Cardiac muscle cell (in vitro differentiated cells and primary cell): Measurements from ENCODE around the gene LCE6A. TPM values are rescaled to one million over a fixed set of nuclear protein-coding genes. Genes with fewer than 3 reads are reported as not detected.

Experiments used
- DNase-seq, 2 donors: peaks; one replicate each; pipeline versions ENCODE4 v3.0.0 to v3.0.0-alpha.2; 2010 to 2017; ENCODE audit warnings: low read depth in 1 of 2, low spot score in 1 of 2
- H3K27ac ChIP-seq: fragments of 200-600 bp; sonication (generic); 2 replicates; pipeline ENCODE4 v1.5.1; 2016
- H3K27me3 ChIP-seq: fragments of 200-600 bp; sonication (generic); 2 replicates; pipeline ENCODE4 v1.6.0; 2016; ENCODE audit warnings: control low read depth
- H3K36me3 ChIP-seq: fragments of 200-600 bp; sonication (generic); 2 replicates; pipeline ENCODE4 v1.5.1; 2016; ENCODE audit warnings: control low read depth
- H3K4me1 ChIP-seq: fragments of 200-600 bp; sonication (generic); 2 replicates; pipeline ENCODE4 v1.8.1; 2017; ENCODE audit warnings: low read depth, mild to moderate bottlenecking, mixed run types
- H3K4me3 ChIP-seq: fragments of 200-600 bp; sonication (generic); 2 replicates; pipeline ENCODE4 v1.5.1; 2016; ENCODE audit warnings: mild to moderate bottlenecking
- H3K9me3 ChIP-seq: fragments of 200-600 bp; sonication (generic); 2 replicates; pipeline ENCODE4 v1.5.1; 2017; ENCODE audit warnings: low read depth, mild to moderate bottlenecking, control low read depth
- CTCF ChIP-seq: IDR thresholded peaks from 2 replicates; pipeline ENCODE4 v1.5.1; 2012; ENCODE audit warnings: low read depth, mild to moderate bottlenecking, low read length
- polyA plus RNA-seq: library from polyadenylated mRNA; unstranded; fragments of >200 nt; fragmentation: Nextera tagmentation; extraction: Ambion mirVana; gene quantifications from 2 replicates; pipeline ENCODE4 v1.2.1, GENCODE V29; 2016
- total RNA-seq: library from RNA; depleted of rRNA; stranded (reverse); fragments of >200 nt; gene quantifications from 2 replicates; pipeline ENCODE4 v1.2.3, GENCODE V29; 2016

The LCE6A gene
- total and polyA plus RNA-seq, 2 experiments from 2014 or later, result not detected

DNA sequence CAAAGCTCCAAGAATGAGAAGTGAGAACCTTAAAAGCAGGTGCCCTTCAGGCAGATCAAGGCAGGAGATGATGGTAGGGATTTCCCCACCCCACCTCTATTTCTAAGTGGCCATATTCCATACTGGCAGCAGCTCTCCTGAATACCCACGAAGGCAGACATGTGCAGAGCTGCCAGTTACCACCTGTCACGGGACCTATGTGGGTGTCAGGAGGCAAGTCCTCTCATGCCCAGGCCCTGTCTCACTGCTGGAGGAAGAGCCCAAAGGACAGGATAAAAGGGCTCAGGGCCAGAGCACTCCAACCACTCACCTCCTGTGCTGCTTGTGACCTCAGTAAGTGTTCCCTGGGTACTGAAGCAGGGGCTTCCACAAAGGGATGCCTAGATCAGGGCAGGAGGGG, 31.6 kb upstream of the LCE6A start:
- H3K27ac ChIP-seq, result no peak overlapping the region

GRCh38 chr1:152811671-152812070, 31.0 kb upstream of the LCE6A start, which contains the start of gene LCE1B:
TSS of gene LCE1B (plus strand) at chr1:152811971. CDS start at chr1:152812447, 476 bp downstream.
- DNase-seq, result no peak
- no peaks in the 10 kb centered on the region for H3K4me1 ChIP-seq
- H3K4me3 ChIP-seq, result no peak within 1 kb of the TSS
- TF ChIP-seq CTCF, result no peak
- H3K9me3 ChIP-seq, result no peaks in the 10 kb centered on the region
- no peaks in the 10 kb centered on the region for H3K27me3 ChIP-seq
- H3K27ac ChIP-seq, result no peak within 1 kb of the TSS
- no peaks in the 10 kb centered on the region for H3K36me3 ChIP-seq

More for the DNA sequence above, 31.6 kb upstream of the LCE6A start:
- no peak for DNase-seq
- H3K27me3 ChIP-seq, result no peaks in the 10 kb centered on the region
- TF ChIP-seq CTCF, result no peak
- no peaks in the 10 kb centered on the region for H3K36me3 ChIP-seq
- H3K9me3 ChIP-seq, result no peaks in the 10 kb centered on the region
- no peaks in the 10 kb centered on the region for H3K4me1 ChIP-seq
- H3K4me3 ChIP-seq, result no peak overlapping the region

DNA sequence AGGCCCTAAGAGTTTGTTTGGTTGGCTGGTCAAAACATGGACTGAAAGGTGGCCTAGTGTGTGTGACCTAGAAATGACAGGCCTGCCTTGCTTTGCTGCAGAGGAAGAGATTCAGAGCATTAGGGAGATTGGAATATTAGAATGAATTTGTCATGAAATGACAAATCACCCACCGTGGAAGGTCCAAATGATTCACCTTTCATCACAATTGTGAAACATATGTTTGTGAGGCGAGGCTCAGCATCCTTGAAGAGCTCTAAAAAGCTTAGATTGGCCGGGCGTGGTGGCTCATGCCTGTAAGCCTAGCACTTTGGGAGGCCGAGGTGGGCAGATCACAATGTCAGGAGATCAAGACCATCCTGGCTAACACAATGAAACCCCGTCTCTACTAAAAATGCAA, 25.3 kb upstream of the LCE6A start:
- no peak overlapping the region for H3K4me3 ChIP-seq
- H3K9me3 ChIP-seq, result peaks cover 7% of the 10 kb centered on the region
- no peak for DNase-seq
- no peak overlapping the region for H3K27ac ChIP-seq
- no peaks in the 10 kb centered on the region for H3K36me3 ChIP-seq
- H3K4me1 ChIP-seq, result no peaks in the 10 kb centered on the region
- no peak for TF ChIP-seq CTCF
- H3K27me3 ChIP-seq, result no peaks in the 10 kb centered on the region

DNA sequence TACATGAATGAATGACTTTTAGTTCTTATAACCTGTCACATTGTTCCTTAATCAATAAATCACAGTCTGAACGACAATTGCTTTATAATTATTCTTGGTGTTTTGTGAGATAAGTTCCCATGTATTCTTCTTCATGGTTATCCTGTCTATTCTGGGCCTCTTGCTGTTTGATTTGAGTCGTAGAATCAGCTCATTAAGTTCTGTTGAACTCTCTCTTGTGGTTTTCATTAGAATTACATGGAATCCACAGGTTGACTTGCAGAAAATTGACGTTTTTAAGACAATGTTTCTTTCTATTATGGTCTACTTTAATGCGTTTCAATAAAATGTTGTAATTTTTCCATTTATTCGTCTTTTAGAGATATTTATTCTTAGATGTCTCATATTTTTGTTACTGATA, 19.4 kb upstream of the LCE6A start:
- Histone ChIP-seq H3K36me3 (no peaks in the 10 kb centered on the region), H3K27ac (no peak overlapping the region), H3K4me3 (no peak overlapping the region), H3K27me3 (no peaks in the 10 kb centered on the region), H3K4me1 (no peaks in the 10 kb centered on the region), H3K9me3 (peaks cover 2% of the 10 kb centered on the region)
- no peak for TF ChIP-seq CTCF
- no peak for DNase-seq

DNA sequence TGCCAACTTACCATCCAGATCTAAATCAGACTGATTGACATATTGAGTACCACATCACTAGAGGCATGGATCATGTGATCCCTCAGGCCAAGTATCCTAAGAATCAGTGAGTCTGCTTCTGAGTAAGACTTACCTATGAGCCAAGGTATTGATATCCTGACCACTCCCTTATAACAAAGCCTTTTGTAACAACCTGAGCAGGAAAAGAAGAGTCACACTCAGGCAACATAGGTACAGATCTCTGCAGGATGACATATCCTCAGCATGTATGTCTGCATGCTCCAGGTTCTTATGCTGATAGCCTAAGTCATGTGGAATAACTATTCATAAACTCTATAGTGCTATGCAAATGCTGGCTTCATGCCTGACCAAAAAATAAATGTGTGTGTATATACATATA, 17.7 kb upstream of the LCE6A start:
- no peaks in the 10 kb centered on the region for H3K4me1 ChIP-seq
- no peak overlapping the region for H3K4me3 ChIP-seq
- H3K27ac ChIP-seq, result no peak overlapping the region
- DNase-seq, result no peak
- no peaks in the 10 kb centered on the region for H3K27me3 ChIP-seq
- peaks cover 2% of the 10 kb centered on the region for H3K9me3 ChIP-seq
- no peak for TF ChIP-seq CTCF
- no peaks in the 10 kb centered on the region for H3K36me3 ChIP-seq

DNA sequence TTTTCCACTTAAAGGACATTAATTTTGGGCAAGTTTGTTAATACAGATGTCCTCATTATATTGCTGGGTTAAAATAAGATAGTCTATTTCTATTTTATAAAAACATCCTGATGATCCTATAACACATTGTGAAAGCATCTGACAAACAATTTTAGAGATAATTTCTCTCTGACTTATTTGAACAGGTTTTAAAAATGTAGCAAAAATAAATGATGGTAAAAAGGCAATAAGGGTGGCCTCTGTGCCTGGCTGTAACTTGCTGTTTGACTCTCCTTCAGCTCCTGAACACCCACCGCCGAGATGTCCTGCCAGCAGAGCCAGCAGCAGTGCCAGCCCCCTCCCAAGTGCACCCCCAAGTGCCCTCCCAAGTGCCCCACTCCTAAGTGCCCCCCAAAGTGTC, 15.5 kb upstream of the LCE6A start, which contains the start of gene LCE1A:
Gene LCE1A (plus strand): TSS at position 301 of the 400 bp plus-strand sequence. CDS start 0 bp downstream, at position 301.
- H3K36me3 ChIP-seq, result no peaks in the 10 kb centered on the region
- no peak within 1 kb of the TSS for H3K4me3 ChIP-seq
- no peak for TF ChIP-seq CTCF
- no peaks in the 10 kb centered on the region for H3K27me3 ChIP-seq
- H3K27ac ChIP-seq, result no peak within 1 kb of the TSS
- no peak for DNase-seq
- H3K9me3 ChIP-seq, result peaks cover 2% of the 10 kb centered on the region
- H3K4me1 ChIP-seq, result no peaks in the 10 kb centered on the region
